GM10266 (cell line): Measurements from ENCODE around the gene ZSCAN10.
"Not testable (repeated sequence)": the region's sequence is repeated elsewhere in the genome, so short reads cannot be mapped to it uniquely, and the experiment has no call there.

Source experiments
- DNase-seq: peaks from one replicate; pipeline ENCODE4 v3.0.0; 2012; ENCODE audit errors: extremely low spot score
- TF ChIP-seq, protein P1 (sequence below): IDR thresholded peaks from 2 replicates; pipeline ENCODE4 v1.5.1; 2012; ENCODE audit warnings: mild to moderate bottlenecking, low read depth; ENCODE audit not compliant: control insufficient read depth, insufficient read depth; ENCODE audit errors: missing control alignments

Gene ZSCAN10

DNA sequence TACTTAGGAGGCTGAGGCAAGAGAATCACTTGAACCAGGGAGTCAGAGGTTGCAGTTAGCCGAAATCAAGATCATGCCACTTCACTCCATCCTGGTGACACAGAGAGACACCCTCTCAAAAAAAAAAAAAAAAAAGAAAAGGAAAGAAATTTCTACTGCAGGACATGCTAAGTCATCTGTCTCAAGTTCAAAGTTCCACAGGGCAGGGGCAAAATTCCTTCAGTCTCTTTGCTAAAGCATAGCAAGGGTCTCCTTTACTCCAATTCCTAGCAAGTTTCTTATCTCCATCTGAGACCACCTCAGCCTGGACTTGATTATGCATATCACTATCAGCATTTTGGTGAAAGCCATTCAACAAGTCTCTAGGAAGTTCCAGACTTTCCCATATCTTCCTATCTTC, 14.6 kb downstream of the ZSCAN10 start:
- TF ChIP-seq, protein P1, sequence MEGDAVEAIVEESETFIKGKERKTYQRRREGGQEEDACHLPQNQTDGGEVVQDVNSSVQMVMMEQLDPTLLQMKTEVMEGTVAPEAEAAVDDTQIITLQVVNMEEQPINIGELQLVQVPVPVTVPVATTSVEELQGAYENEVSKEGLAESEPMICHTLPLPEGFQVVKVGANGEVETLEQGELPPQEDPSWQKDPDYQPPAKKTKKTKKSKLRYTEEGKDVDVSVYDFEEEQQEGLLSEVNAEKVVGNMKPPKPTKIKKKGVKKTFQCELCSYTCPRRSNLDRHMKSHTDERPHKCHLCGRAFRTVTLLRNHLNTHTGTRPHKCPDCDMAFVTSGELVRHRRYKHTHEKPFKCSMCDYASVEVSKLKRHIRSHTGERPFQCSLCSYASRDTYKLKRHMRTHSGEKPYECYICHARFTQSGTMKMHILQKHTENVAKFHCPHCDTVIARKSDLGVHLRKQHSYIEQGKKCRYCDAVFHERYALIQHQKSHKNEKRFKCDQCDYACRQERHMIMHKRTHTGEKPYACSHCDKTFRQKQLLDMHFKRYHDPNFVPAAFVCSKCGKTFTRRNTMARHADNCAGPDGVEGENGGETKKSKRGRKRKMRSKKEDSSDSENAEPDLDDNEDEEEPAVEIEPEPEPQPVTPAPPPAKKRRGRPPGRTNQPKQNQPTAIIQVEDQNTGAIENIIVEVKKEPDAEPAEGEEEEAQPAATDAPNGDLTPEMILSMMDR, result no peak
- no peak for DNase-seq

DNA sequence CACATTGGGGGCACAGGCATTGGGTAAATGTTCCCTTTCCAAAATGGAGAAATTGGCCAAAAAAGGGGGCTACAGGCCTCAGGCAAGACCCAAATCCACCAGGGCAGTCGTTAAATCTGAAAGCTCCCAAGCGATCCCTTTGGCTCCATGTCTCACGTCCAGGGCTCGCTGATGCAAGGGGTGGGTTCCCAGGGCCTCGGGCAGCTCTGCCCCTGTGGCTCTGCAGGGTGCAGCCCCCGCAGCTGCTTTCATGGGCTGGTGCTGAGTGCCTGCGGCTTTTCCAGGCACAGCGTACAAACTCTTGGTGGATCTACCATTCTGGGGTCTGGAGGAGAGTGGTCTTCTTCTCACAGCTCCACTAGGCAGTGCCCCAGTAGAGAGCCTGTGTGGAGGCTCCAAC, 15.7 kb downstream of the ZSCAN10 start:
- DNase-seq, result not testable (repeated sequence)

GRCh38 chr16:3081957-3082356, 17.1 kb downstream of the ZSCAN10 start:
- not testable (repeated sequence) for DNase-seq

DNA sequence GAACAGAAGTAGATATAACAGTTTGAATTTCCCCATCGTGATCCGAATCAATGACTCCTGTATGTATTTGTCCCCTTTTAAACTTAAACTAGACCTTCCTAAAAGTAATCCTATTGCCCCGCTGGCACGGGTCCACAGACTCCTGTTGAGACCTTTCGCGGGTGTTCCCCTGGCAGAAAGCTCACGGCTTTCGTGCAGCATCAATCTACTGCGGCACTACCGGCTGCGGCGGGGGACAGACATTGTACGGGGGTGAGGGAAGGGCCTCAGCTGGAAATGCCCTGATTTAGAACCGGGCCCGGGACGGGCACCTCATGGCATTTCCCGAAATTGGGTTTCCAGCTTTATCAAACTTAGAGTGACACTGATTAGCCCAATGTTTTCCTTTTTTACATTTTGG, 19.1 kb downstream of the ZSCAN10 start:
- DNase-seq, result no peak
- TF ChIP-seq, protein P1, result no peak

GRCh38 chr16:3076577-3076976, 22.5 kb downstream of the ZSCAN10 start:
- no peak for DNase-seq
- TF ChIP-seq, protein P1, result peak; percentile 24

DNA sequence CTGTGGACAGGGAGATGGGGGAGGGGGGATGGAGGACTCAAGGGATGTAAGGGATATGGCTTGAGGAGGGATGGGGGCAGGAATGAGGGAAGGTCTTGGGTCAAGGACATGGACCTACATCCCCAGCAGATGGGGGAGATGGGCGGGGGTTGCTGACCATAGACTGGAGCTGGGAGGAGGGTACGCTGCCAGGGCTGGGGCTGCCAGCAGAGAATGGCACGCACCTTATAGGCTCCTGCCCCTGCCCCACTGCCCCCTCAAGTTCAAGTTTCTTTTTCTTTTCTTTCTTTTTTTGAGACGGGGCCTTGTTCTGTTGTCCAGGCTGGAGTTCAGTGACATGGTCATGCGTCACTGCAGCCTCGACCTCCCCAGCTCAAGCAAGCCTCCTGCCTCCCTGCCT, 23.1 kb downstream of the ZSCAN10 start:
- DNase-seq, result not testable (repeated sequence)

GRCh38 chr16:3075523-3075915, 23.6 kb downstream of the ZSCAN10 start:
- TF ChIP-seq, protein P1, result no peak
- DNase-seq, result no peak

GRCh38 chr16:3074860-3075522, 24.1 kb downstream of the ZSCAN10 start:
- TF ChIP-seq, protein P1, result no peak
- peak; percentile 74 for DNase-seq

DNA sequence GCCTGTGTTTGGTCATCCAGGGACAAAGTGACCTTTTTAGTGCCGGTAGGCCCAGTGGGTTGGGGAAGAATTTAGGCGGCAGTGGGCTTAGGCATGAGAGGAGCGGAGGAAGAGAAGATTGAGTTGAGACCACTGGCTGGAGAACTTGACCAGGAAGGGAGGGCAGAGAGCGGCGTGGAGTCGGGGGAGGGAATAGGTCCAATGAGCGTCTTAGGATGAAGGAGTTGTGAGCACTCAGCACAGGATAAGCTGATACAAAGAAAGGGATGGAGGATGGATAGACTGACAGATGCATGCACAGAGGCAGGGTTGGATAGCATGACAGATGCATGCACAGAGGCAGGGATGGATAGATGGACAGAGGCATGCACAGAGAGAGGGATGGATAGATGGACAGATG, 25.6 kb downstream of the ZSCAN10 start:
- no peak for DNase-seq
- TF ChIP-seq, protein P1, result no peak

GRCh38 chr16:3072576-3073263, 26.4 kb downstream of the ZSCAN10 start:
- not testable (repeated sequence) for DNase-seq

GRCh38 chr16:3072148-3072547, 26.9 kb downstream of the ZSCAN10 start:
- DNase-seq, result not testable (repeated sequence)
